Endothelial cell of umbilical vein (primary cell): ENCODE data around the gene BATF. TPM values are rescaled to one million over a fixed set of nuclear protein-coding genes. Genes with fewer than 3 reads are reported as not detected.
A peak's percentile ranks its signal among the peaks of the same experiment; 100 is the strongest.

Experiments
- BruUV-seq: library from RNA; stranded (reverse); fragments of 400-500 nt; replicated peaks from 2 replicates; lab custom pipeline; 2021; lab: Mats Ljungman, UMichigan
- CTCF ChIA-PET: fragments of 300-600, 350-600 bp; sonication (Branson Sonifier 250); formaldehyde crosslinking; loops from one replicate; lab custom pipeline; 2021; ENCODE audit warnings: antibody characterized with exemption, inconsistent platforms; lab: Charles Lee
- POLR2A ChIA-PET: fragments of 300-600, 350-600 bp; sonication (Branson Sonifier 250); formaldehyde crosslinking; loops from one replicate; lab custom pipeline; 2021; ENCODE audit warnings: antibody characterized with exemption, inconsistent platforms; lab: Charles Lee
- DNase-seq: peaks from one replicate; pipeline ENCODE4 v3.0.0-alpha.2; 2011; ENCODE audit warnings: low read depth, low spot score
- FAIRE-seq: peaks from 2 replicates; lab custom pipeline; 2011; peaks lifted over from hg19 to GRCh38; lab: Jason Lieb, UNC
- H2AFZ ChIP-seq: 2 replicates; pipeline ENCODE4 v1.6.0; 2012; ENCODE audit warnings: low read depth, low read length, control low read depth, inconsistent platforms
- H3K27ac ChIP-seq: 2 replicates; pipeline ENCODE4 v1.5.1; 2011; ENCODE audit warnings: low read depth, mild to moderate bottlenecking, control low read depth, low read length, moderate library complexity; ENCODE audit not compliant: insufficient read depth
- H3K27me3 ChIP-seq, 2 experiments: 2 replicates each; pipeline versions ENCODE4 v1.6.0 to v1.6.1; 2011; ENCODE audit warnings: low read length in 2 of 2, mixed read lengths in 1 of 2; ENCODE audit not compliant: control insufficient read depth in 2 of 2, insufficient read depth in 2 of 2
- H3K36me3 ChIP-seq, 2 experiments: 2 replicates in 1 of 2; 3 replicates in 1 of 2; pipeline ENCODE4 v1.5.1; 2011; ENCODE audit warnings: low read length in 2 of 2, mild to moderate bottlenecking in 1 of 2, moderate library complexity in 1 of 2; ENCODE audit not compliant: control insufficient read depth in 2 of 2, insufficient read depth in 2 of 2; ENCODE audit errors: extremely low read depth in 1 of 2
- H3K4me1 ChIP-seq: 3 replicates; pipeline ENCODE4 v1.5.1; 2011; ENCODE audit warnings: mild to moderate bottlenecking, low read length; ENCODE audit not compliant: control insufficient read depth, insufficient read depth; ENCODE audit errors: extremely low read depth
- H3K4me2 ChIP-seq: 2 replicates; pipeline ENCODE4 v1.6.1; 2011; ENCODE audit warnings: low read length, control low read depth, mixed read lengths; ENCODE audit not compliant: insufficient read depth
- H3K4me3 ChIP-seq, 3 experiments: fragments of 200-600 bp in 1 of 3; sonication (generic), shearing (Covaris generic) in 1 of 3; replicated peaks in 1 of 3; 2 replicates each; pipeline ENCODE4 v1.5.1; 2011 to 2016; ENCODE audit warnings: control low read depth in 3 of 3, low read length in 3 of 3, mild to moderate bottlenecking in 2 of 3, inconsistent platforms in 1 of 3, low read depth in 1 of 3, moderate library complexity in 1 of 3; ENCODE audit not compliant: insufficient read depth in 1 of 3
- H3K79me2 ChIP-seq: 2 replicates; pipeline ENCODE4 v1.6.0; 2012; ENCODE audit warnings: low read length, inconsistent platforms; ENCODE audit not compliant: control insufficient read depth, insufficient read depth
- H3K9ac ChIP-seq: replicated peaks from 2 replicates; pipeline ENCODE3; 2011; ENCODE audit warnings: low read length, control low read depth; ENCODE audit not compliant: insufficient read depth; ENCODE audit errors: extremely low read depth
- H3K9me1 ChIP-seq: replicated peaks from 3 replicates; pipeline ENCODE4 v1.6.0; 2011; ENCODE audit warnings: mild to moderate bottlenecking, low read length; ENCODE audit not compliant: control insufficient read depth, insufficient read depth; ENCODE audit errors: extremely low read depth
- H3K9me3 ChIP-seq: replicated peaks from 2 replicates; pipeline ENCODE4 v1.5.1; 2012; ENCODE audit warnings: low read length, inconsistent platforms; ENCODE audit not compliant: control insufficient read depth, insufficient read depth
- H4K20me1 ChIP-seq: replicated peaks from 2 replicates; pipeline ENCODE3; 2011; ENCODE audit warnings: mild to moderate bottlenecking, low read length; ENCODE audit not compliant: control insufficient read depth, insufficient read depth; ENCODE audit errors: extremely low read depth
- CTCF ChIP-seq, 2 donors: IDR thresholded peaks; 1 replicate in 1 of 2; 2 replicates in 1 of 2; pipeline ENCODE4 v1.5.1; 2011; ENCODE audit warnings: low read length in 2 of 2, mild to moderate bottlenecking in 2 of 2, moderate library complexity in 2 of 2, control low read depth in 1 of 2, inconsistent platforms in 1 of 2, low read depth in 1 of 2; ENCODE audit not compliant: insufficient read depth in 1 of 2; ENCODE audit errors: extremely low read depth in 1 of 2
- EZH2 ChIP-seq: IDR thresholded peaks from 2 replicates; pipeline ENCODE4 v1.6.1; 2012; ENCODE audit warnings: borderline replicate concordance, low read depth, mild to moderate bottlenecking, moderate library complexity, low read length, inconsistent platforms; ENCODE audit not compliant: severe bottlenecking
- FOS ChIP-seq: IDR thresholded peaks from 2 replicates; pipeline ENCODE4 v1.6.1; 2011; ENCODE audit warnings: mild to moderate bottlenecking, low read length, moderate library complexity, borderline replicate concordance; ENCODE audit not compliant: insufficient read depth
- GATA2 ChIP-seq: IDR thresholded peaks from 2 replicates; pipeline ENCODE4 v1.7.0; 2011; ENCODE audit warnings: low read depth, mild to moderate bottlenecking, moderate library complexity, mixed read lengths, low read length; ENCODE audit not compliant: insufficient read length, insufficient read depth
- JUN ChIP-seq: IDR thresholded peaks from 2 replicates; pipeline ENCODE4 v1.6.1; 2011; ENCODE audit warnings: borderline replicate concordance, low read depth; ENCODE audit not compliant: insufficient read length, insufficient read depth
- MAX ChIP-seq: IDR thresholded peaks from 2 replicates; pipeline ENCODE4 v1.6.1; 2011; ENCODE audit not compliant: insufficient read depth, insufficient read length
- MYC ChIP-seq: IDR thresholded peaks from one replicate; pipeline ENCODE4 v1.6.1; 2011; ENCODE audit warnings: mild to moderate bottlenecking, low read depth, low read length
- POLR2A ChIP-seq: IDR thresholded peaks from 2 replicates; pipeline ENCODE4 v1.6.1; 2012; ENCODE audit warnings: low read depth, mild to moderate bottlenecking, control low read depth, low read length
- POLR2AphosphoS5 ChIP-seq: IDR thresholded peaks from 2 replicates; pipeline ENCODE4 v1.6.1; 2012; ENCODE audit warnings: low read depth, mild to moderate bottlenecking, control low read depth, low read length, moderate library complexity; ENCODE audit not compliant: insufficient read depth
- dilution Hi-C: fragments of 300-500 bp; cut with MboI; formaldehyde crosslinking; loops from one replicate; pipeline ENCODE4 v1.15.0; 2019; ENCODE audit warnings: low sequenced_read_pairs; ENCODE audit not compliant: extremely low pct_ligation_motif_present
- intact Hi-C: fragments of 100-400 bp; cut with micrococcal nuclease; formaldehyde crosslinking; loops from one replicate; pipeline ENCODE4 v1.10.0; 2022
- polyA plus RNA-seq, 4 experiments: library from polyadenylated mRNA; depleted of rRNA in 3 of 4; stranded (reverse) in 3 of 4; unstranded in 1 of 4; fragments of >200 nt; gene quantifications; 2 replicates each; pipeline versions ENCODE4 v1.2.1 to v1.2.3, GENCODE V29; 2011 to 2012; ENCODE audit warnings: missing spikeins in 1 of 4
- total RNA-seq: library from RNA; stranded (reverse); gene quantifications from 2 replicates; pipeline ENCODE4 v1.2.3, GENCODE V29; 2021

The BATF gene
- total and polyA plus RNA-seq, 2 donors (not counting 3 experiments of a cell fraction or from before 2014, with no cell fraction given), result not detected

GRCh38 chr14:75535164-75535898 lies 13.1 kb downstream of the BATF start:
- peak overlapping the region; percentile 37 for H3K4me2 ChIP-seq
- BruUV-seq, result TSS peak; percentile 91
- ChIA-PET CTCF (interaction anchor here (1.0 to 2.3 kb wide), 9 partner anchors 9 to 228 kb away, joined by 3 to 10 read pairs (median 5); no protein-coding TSS in a partner anchor), POLR2A (interaction anchor here (1.0 kb wide), 1 partner anchor 12 kb away, joined by 3 read pairs; no protein-coding TSS in a partner anchor)
- H3K36me3 ChIP-seq, result no peaks in the 10 kb centered on the region
- H3K79me2 ChIP-seq, result no peaks in the 10 kb centered on the region
- H3K9me1 ChIP-seq, result no peaks in the 10 kb centered on the region
- H3K9ac ChIP-seq, result peak overlapping the region; percentile 33
- no peaks in the 10 kb centered on the region for H3K9me3 ChIP-seq
- dilution Hi-C loops, result no loop called here
- no peaks in the 10 kb centered on the region for H4K20me1 ChIP-seq
- intact Hi-C loops, result loop anchor here (1.0 kb wide), 1 partner anchor 12 kb away; no protein-coding TSS in a partner anchor
- TF ChIP-seq EZH2 (no peak), POLR2AphosphoS5 (no peak), POLR2A (no peak), GATA2 (no peak)
- peaks cover 18% of the 10 kb centered on the region for H3K4me1 ChIP-seq
- H3K4me3 ChIP-seq, result no peak overlapping the region
- FAIRE-seq, result no peak
- H3K27ac ChIP-seq, result peak overlapping the region; percentile 91
- H2AFZ ChIP-seq, result no peak overlapping the region
- DNase-seq, result no peak
- no peaks in the 10 kb centered on the region for H3K27me3 ChIP-seq

GRCh38 chr14:75537071-75537470 lies 14.8 kb downstream of the BATF start:
- no peak for FAIRE-seq
- dilution Hi-C loops (no loop called here), intact Hi-C loops (no loop called here)
- H3K4me3 ChIP-seq, result no peak overlapping the region
- DNase-seq, result no peak
- H3K4me1 ChIP-seq, result peaks cover 18% of the 10 kb centered on the region
- no peak overlapping the region for H2AFZ ChIP-seq
- no peaks in the 10 kb centered on the region for H3K36me3 ChIP-seq
- no TSS peak for BruUV-seq
- no peak overlapping the region for H3K4me2 ChIP-seq
- TF ChIP-seq FOS, result no peak
- no peak for TF ChIP-seq GATA2
- TF ChIP-seq MYC, result no peak
- no peak for TF ChIP-seq EZH2
- no peak for TF ChIP-seq MAX
- TF ChIP-seq JUN, result no peak
- TF ChIP-seq POLR2AphosphoS5, result no peak
- no peak for TF ChIP-seq CTCF (IDR thresholded peaks at IDR 0.05; ENCODE audit: extremely low read depth in 1 of 2, insufficient read depth in 1 of 2, low read depth in 1 of 2, low read length in 2 of 2)
- no peak for TF ChIP-seq POLR2A
- ChIA-PET CTCF (interaction anchor here (1.2 kb wide), 1 partner anchor 48 kb away, joined by 3 read pairs; no protein-coding TSS in a partner anchor), POLR2A (no interaction called here)
- H4K20me1 ChIP-seq, result no peaks in the 10 kb centered on the region
- no peaks in the 10 kb centered on the region for H3K27me3 ChIP-seq
- H3K9ac ChIP-seq, result no peak overlapping the region
- no peaks in the 10 kb centered on the region for H3K9me1 ChIP-seq
- H3K79me2 ChIP-seq, result no peaks in the 10 kb centered on the region
- H3K27ac ChIP-seq, result peak overlapping the region; percentile 91
- H3K9me3 ChIP-seq, result no peaks in the 10 kb centered on the region
